Liver (tissue), 9 donors: ENCODE results near the gene SKAP1. TPM values are rescaled to one million over a fixed set of nuclear protein-coding genes. Genes with fewer than 3 reads are reported as not detected.

Source experiments
- DNase-seq: peaks from one replicate; pipeline ENCODE4 v3.0.0-alpha.2; 2017; ENCODE audit warnings: low spot score
- H3K27ac ChIP-seq, 2 donors: one replicate each; pipeline ENCODE4 v1.7.0; 2013; ENCODE audit warnings: inconsistent platforms in 2 of 2, low read length in 2 of 2, control low read depth in 1 of 2, low read depth in 1 of 2, mild to moderate bottlenecking in 1 of 2
- H3K27me3 ChIP-seq, 4 donors: one replicate each; pipeline versions ENCODE4 v1.6.1 to v1.7.0; 2013; ENCODE audit warnings: low read length in 3 of 4, inconsistent platforms in 1 of 4, mild to moderate bottlenecking in 1 of 4, moderate library complexity in 1 of 4; ENCODE audit not compliant: control insufficient read depth in 4 of 4, insufficient read depth in 4 of 4
- H3K36me3 ChIP-seq, 4 donors: one replicate each; pipeline versions ENCODE4 v1.6.1 to v1.7.0; 2013; ENCODE audit warnings: low read length in 3 of 4, mild to moderate bottlenecking in 3 of 4, low read depth in 1 of 4, moderate library complexity in 1 of 4; ENCODE audit not compliant: control insufficient read depth in 4 of 4, insufficient read depth in 3 of 4
- H3K4me1 ChIP-seq, 4 donors: one replicate each; pipeline versions ENCODE4 v1.6.1 to v1.7.0; 2013; ENCODE audit warnings: low read length in 3 of 4, mild to moderate bottlenecking in 3 of 4, moderate library complexity in 1 of 4; ENCODE audit not compliant: control insufficient read depth in 4 of 4, insufficient read depth in 4 of 4
- H3K4me3 ChIP-seq, 3 donors: one replicate each; pipeline versions ENCODE4 v1.6.1 to v1.7.0; 2013; ENCODE audit warnings: low read length in 3 of 3, control low read depth in 1 of 3, low read depth in 1 of 3, mild to moderate bottlenecking in 1 of 3
- H3K9ac ChIP-seq, 2 donors: one replicate each; pipeline ENCODE4 v1.7.0; 2013; ENCODE audit warnings: low read length in 2 of 2, mild to moderate bottlenecking in 2 of 2, moderate library complexity in 2 of 2, control low read depth in 1 of 2, low read depth in 1 of 2
- H3K9me3 ChIP-seq, 4 donors: one replicate each; pipeline versions ENCODE4 v1.6.1 to v1.7.0; 2013; ENCODE audit warnings: low read length in 3 of 4; ENCODE audit not compliant: control insufficient read depth in 4 of 4
- ATF3 ChIP-seq: IDR thresholded peaks from 2 replicates; pipeline ENCODE4 v1.6.1; 2016; ENCODE audit warnings: antibody characterized with exemption
- CTCF ChIP-seq: fragments of 150-350 bp; IDR thresholded peaks from 2 replicates; pipeline ENCODE4 v1.5.1; 2017; ENCODE audit warnings: improper control_type of control experiment, low read depth, low read length; ENCODE audit not compliant: missing input control
- EGR1 ChIP-seq, 2 donors: IDR thresholded peaks; 2 replicates each; pipeline ENCODE4 v1.6.1; 2016 to 2018; ENCODE audit warnings: antibody characterized with exemption in 2 of 2, low read depth in 2 of 2
- FOXA1 ChIP-seq: IDR thresholded peaks from 2 replicates; pipeline ENCODE4 v1.6.1; 2016; ENCODE audit warnings: antibody characterized with exemption
- FOXA2 ChIP-seq: IDR thresholded peaks from 2 replicates; pipeline ENCODE4 v1.6.1; 2016; ENCODE audit warnings: antibody characterized with exemption
- GABPA ChIP-seq, 2 donors: IDR thresholded peaks in 1 of 2; conservative IDR thresholded peaks in 1 of 2; 2 replicates each; pipeline ENCODE4 v1.6.1; 2016; ENCODE audit warnings: antibody characterized with exemption in 2 of 2, mild to moderate bottlenecking in 1 of 2, moderate library complexity in 1 of 2
- HNF4G ChIP-seq: IDR thresholded peaks from 2 replicates; pipeline ENCODE4 v1.6.1; 2016; ENCODE audit warnings: antibody characterized with exemption
- JUND ChIP-seq, 2 donors: IDR thresholded peaks; 2 replicates each; pipeline ENCODE4 v1.6.1; 2016; ENCODE audit warnings: antibody characterized with exemption in 2 of 2
- MAX ChIP-seq: IDR thresholded peaks from 2 replicates; pipeline ENCODE4 v1.6.1; 2016; ENCODE audit warnings: antibody characterized with exemption
- RAD21 ChIP-seq, 2 donors: IDR thresholded peaks; 2 replicates each; pipeline ENCODE4 v1.6.1; 2016; ENCODE audit warnings: antibody characterized with exemption in 2 of 2, mild to moderate bottlenecking in 2 of 2
- REST ChIP-seq: IDR thresholded peaks from 2 replicates; pipeline ENCODE4 v1.6.1; 2016; ENCODE audit warnings: antibody characterized with exemption, mild to moderate bottlenecking
- SP1 ChIP-seq: IDR thresholded peaks from 2 replicates; pipeline ENCODE4 v1.6.1; 2018; ENCODE audit warnings: antibody characterized with exemption, mild to moderate bottlenecking
- TAF1 ChIP-seq: conservative IDR thresholded peaks from 2 replicates; pipeline ENCODE4 v1.6.1; 2016; ENCODE audit warnings: antibody characterized with exemption, mild to moderate bottlenecking
- YY1 ChIP-seq: IDR thresholded peaks from 2 replicates; pipeline ENCODE4 v1.6.1; 2016; ENCODE audit warnings: antibody characterized with exemption, mild to moderate bottlenecking
- ZBTB33 ChIP-seq: IDR thresholded peaks from 2 replicates; pipeline ENCODE4 v1.6.1; 2016; ENCODE audit warnings: antibody characterized with exemption
- WGBS: extraction: QIAGEN DNeasy Blood & Tissue Kit; methylation state at CpG from one replicate; pipeline ENCODE4 v1.1.7; 2013; 5-methylcytosine and 5-hydroxymethylcytosine counted together
- polyA plus RNA-seq, 2 donors: library from polyadenylated mRNA; stranded (reverse) in 1 of 2; unstranded in 1 of 2; fragments of 200-250 nt in 1 of 2; fragments of >200 nt in 1 of 2; fragmentation: Nextera tagmentation in 1 of 2; extraction: Ambion mirVana in 1 of 2; gene quantifications; one replicate each; pipeline versions ENCODE4 v1.2.1 to v1.2.3, GENCODE V29; 2013 to 2015
- total RNA-seq, 2 donors: library from RNA; depleted of rRNA; stranded (reverse); fragments of >200 nt; gene quantifications; one replicate each; pipeline ENCODE4 v1.2.3, GENCODE V29; 2014
- donor health status: healthy.
- donor health status: healthy.
- donor health status: healthy.
- donor health status: healthy.
- donor health status: healthy.

Gene SKAP1
- total and polyA plus RNA-seq, 4 donors = 2.5 to 20.8 (median 11.3) TPM

- Histone ChIP-seq H3K4me3 (no peak overlapping the region), H3K4me1 (no peaks in the 10 kb centered on the region), H3K9me3 (no peaks in the 10 kb centered on the region), H3K27ac (no peak overlapping the region), H3K27me3 (no peaks in the 10 kb centered on the region), H3K36me3 (peaks cover 4 to 48% (median 34%) of the 10 kb centered on the region in 4 donors), H3K9ac (no peak overlapping the region)
- WGBS = 92% methylated on average over 9 of the region's 9 CpGs
- TF ChIP-seq FOXA2 (no peak), ZBTB33 (no peak), HNF4G (no peak), JUND (IDR thresholded peaks at IDR 0.05) (no peak), FOXA1 (no peak), REST (no peak), MAX (no peak), RAD21 (IDR thresholded peaks at IDR 0.05) (no peak), EGR1 (IDR thresholded peaks at IDR 0.05; ENCODE audit: low read depth in 2 of 2) (no peak), GABPA (IDR thresholded peaks at IDR 0.05 in 1 of 2, conservative IDR thresholded peaks at IDR 0.05 in 1 of 2) (no peak), YY1 (no peak), SP1 (no peak), ATF3 (no peak), TAF1 (no peak), CTCF (no peak)
- no peak for DNase-seq
Observed at GRCh38 chr17:48121923-48122664, 307.9 kb downstream of the SKAP1 start.
